Parathyroid adenoma (tissue), 2 donors: ENCODE measurements around the gene ALDH5A1.

Experiments used
- H2AFZ ChIP-seq: fragments of 300-600 bp; sonication (generic); one replicate; pipeline ENCODE4 v1.7.0; 2017; ENCODE audit warnings: antibody characterized with exemption, mild to moderate bottlenecking
- H3K27ac ChIP-seq: fragments of 300-600 bp; sonication (generic); one replicate; pipeline ENCODE4 v1.7.0; 2017
- H3K27me3 ChIP-seq: fragments of 300-600 bp; sonication (generic); one replicate; pipeline ENCODE4 v1.7.0; 2017; ENCODE audit warnings: low read length; ENCODE audit not compliant: control insufficient read depth, insufficient read depth
- H3K36me3 ChIP-seq: fragments of 300-600 bp; sonication (generic); one replicate; pipeline ENCODE4 v1.7.0; 2017; ENCODE audit warnings: low read length; ENCODE audit not compliant: control insufficient read depth, insufficient read depth
- H3K4me1 ChIP-seq: fragments of 300-600 bp; sonication (generic); one replicate; pipeline ENCODE4 v1.7.0; 2017; ENCODE audit warnings: control low read depth
- H3K4me2 ChIP-seq: fragments of 300-600 bp; sonication (generic); one replicate; pipeline ENCODE4 v1.7.0; 2017; ENCODE audit warnings: low read length
- H3K4me3 ChIP-seq: fragments of 300-600 bp; sonication (generic); one replicate; pipeline ENCODE4 v1.7.0; 2017; ENCODE audit warnings: low read depth, low read length
- H3K79me2 ChIP-seq: fragments of 300-600 bp; sonication (generic); one replicate; pipeline ENCODE4 v1.7.0; 2017; ENCODE audit warnings: control low read depth
- H3K9ac ChIP-seq: fragments of 300-600 bp; sonication (generic); one replicate; pipeline ENCODE4 v1.7.0; 2017; ENCODE audit warnings: mild to moderate bottlenecking
- H3K9me3 ChIP-seq: fragments of 300-600 bp; sonication (generic); one replicate; pipeline ENCODE4 v1.7.0; 2017; ENCODE audit warnings: low read length; ENCODE audit not compliant: control insufficient read depth
- TF ChIP-seq, protein P1 (sequence below): fragments of 300-600 bp; sonication (generic); IDR thresholded peaks from one replicate; pipeline ENCODE4 v1.7.0; 2017; ENCODE audit warnings: antibody characterized with exemption, mild to moderate bottlenecking
- donor health status: primary hyperparathyroidism.

Gene ALDH5A1

DNA sequence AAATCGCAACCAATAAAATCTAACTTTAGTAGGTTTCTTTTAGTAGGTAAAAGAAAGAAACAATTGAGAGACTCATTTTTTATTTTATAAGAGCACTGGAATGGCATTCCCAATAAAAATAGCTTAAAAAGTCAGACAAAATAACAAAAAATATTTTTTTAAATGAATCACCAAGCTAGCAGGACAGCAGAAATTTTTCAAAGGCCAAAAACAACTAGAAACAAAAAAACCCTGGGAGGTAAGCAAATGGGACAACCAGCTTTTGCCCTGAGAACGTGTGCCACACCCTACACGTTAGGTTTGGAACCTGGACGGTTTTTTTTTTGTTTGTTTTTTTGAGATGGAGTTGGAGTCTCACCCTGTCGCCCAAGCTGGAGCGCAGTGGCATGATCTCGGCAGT, 25.0 kb upstream of the ALDH5A1 start:
- Histone ChIP-seq H3K9me3 (no peaks in the 10 kb centered on the region), H3K27me3 (no peaks in the 10 kb centered on the region), H3K4me1 (no peaks in the 10 kb centered on the region), H3K4me3 (no peak overlapping the region), H3K4me2 (no peak overlapping the region), H2AFZ (no peak overlapping the region), H3K27ac (no peak overlapping the region), H3K79me2 (no peaks in the 10 kb centered on the region), H3K36me3 (no peaks in the 10 kb centered on the region), H3K9ac (no peak overlapping the region)
- TF ChIP-seq, protein P1, sequence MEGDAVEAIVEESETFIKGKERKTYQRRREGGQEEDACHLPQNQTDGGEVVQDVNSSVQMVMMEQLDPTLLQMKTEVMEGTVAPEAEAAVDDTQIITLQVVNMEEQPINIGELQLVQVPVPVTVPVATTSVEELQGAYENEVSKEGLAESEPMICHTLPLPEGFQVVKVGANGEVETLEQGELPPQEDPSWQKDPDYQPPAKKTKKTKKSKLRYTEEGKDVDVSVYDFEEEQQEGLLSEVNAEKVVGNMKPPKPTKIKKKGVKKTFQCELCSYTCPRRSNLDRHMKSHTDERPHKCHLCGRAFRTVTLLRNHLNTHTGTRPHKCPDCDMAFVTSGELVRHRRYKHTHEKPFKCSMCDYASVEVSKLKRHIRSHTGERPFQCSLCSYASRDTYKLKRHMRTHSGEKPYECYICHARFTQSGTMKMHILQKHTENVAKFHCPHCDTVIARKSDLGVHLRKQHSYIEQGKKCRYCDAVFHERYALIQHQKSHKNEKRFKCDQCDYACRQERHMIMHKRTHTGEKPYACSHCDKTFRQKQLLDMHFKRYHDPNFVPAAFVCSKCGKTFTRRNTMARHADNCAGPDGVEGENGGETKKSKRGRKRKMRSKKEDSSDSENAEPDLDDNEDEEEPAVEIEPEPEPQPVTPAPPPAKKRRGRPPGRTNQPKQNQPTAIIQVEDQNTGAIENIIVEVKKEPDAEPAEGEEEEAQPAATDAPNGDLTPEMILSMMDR: no peak

DNA sequence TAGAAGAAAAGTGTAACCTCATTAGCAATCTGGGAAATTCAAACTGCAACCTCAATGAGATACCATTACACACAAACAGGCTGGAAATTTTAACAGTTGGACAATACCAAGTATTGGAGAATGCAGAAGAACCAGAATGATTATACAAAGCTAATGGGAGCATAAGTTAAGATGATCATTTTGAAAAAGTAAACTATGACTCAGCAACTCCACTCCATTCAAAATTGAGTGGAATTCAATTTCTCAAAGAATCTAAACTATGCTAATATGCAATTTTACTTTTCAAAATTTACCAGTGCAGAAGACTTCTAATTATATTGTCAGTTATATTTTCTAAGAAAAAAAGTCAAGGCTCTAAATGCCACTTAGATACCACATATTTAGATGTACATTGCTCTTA, 22.6 kb upstream of the ALDH5A1 start:
- no peak overlapping the region for H2AFZ ChIP-seq
- no peak overlapping the region for H3K27ac ChIP-seq
- H3K9ac ChIP-seq: no peak overlapping the region
- no peaks in the 10 kb centered on the region for H3K4me1 ChIP-seq
- no peaks in the 10 kb centered on the region for H3K27me3 ChIP-seq
- H3K36me3 ChIP-seq: no peaks in the 10 kb centered on the region
- H3K79me2 ChIP-seq: no peaks in the 10 kb centered on the region
- no peak overlapping the region for H3K4me3 ChIP-seq
- no peaks in the 10 kb centered on the region for H3K9me3 ChIP-seq
- H3K4me2 ChIP-seq: no peak overlapping the region
- TF ChIP-seq, protein P1: no peak

DNA sequence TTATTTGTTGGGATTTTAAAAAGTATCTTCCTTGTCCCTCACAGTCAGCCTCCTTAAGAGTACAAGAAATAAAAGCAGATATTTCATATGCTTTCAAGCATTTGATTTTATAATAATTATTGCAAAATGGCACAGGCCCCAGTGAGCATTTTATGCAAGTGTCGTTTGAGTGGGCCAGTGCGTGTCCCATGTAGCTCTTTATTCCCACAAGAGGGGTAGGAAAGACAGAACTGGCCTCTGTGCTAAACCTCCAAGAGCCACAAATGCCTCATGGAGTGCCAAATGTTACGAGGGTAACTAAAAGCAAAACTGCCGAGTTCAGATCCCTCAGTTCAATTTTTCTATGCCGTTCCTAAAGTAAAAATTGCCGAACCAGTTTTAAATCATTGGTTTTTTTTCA, 18.1 kb upstream of the ALDH5A1 start:
- Histone ChIP-seq H3K4me3 (no peak overlapping the region), H3K4me1 (no peaks in the 10 kb centered on the region), H3K9ac (no peak overlapping the region), H3K9me3 (no peaks in the 10 kb centered on the region), H3K27me3 (no peaks in the 10 kb centered on the region), H2AFZ (no peak overlapping the region), H3K4me2 (no peak overlapping the region), H3K27ac (no peak overlapping the region), H3K36me3 (no peaks in the 10 kb centered on the region), H3K79me2 (no peaks in the 10 kb centered on the region)
- TF ChIP-seq, protein P1: no peak

DNA sequence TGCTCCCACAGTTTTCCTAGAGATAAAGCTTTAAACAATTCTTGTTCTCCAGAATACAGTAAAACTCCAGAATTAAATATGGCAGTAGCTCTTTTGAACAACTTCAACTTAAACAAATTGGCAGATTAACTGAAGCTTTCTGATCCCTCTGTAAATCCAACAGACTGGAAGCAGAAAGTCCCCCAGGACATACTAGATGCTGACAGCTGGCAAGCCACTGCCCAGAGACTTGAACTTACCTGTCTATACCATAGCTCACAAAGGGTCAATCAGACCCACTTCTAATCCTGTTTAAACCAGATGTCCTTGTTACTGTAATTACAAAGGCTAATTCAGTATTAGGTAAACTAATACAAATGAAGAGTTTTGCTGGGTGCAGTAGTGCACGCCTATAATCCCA, 17.7 kb upstream of the ALDH5A1 start:
- Histone ChIP-seq H3K36me3 (no peaks in the 10 kb centered on the region), H3K4me1 (no peaks in the 10 kb centered on the region), H3K27ac (no peak overlapping the region), H2AFZ (no peak overlapping the region), H3K9ac (no peak overlapping the region), H3K4me2 (no peak overlapping the region), H3K4me3 (no peak overlapping the region), H3K9me3 (no peaks in the 10 kb centered on the region), H3K79me2 (no peaks in the 10 kb centered on the region), H3K27me3 (no peaks in the 10 kb centered on the region)
- TF ChIP-seq, protein P1: no peak

DNA sequence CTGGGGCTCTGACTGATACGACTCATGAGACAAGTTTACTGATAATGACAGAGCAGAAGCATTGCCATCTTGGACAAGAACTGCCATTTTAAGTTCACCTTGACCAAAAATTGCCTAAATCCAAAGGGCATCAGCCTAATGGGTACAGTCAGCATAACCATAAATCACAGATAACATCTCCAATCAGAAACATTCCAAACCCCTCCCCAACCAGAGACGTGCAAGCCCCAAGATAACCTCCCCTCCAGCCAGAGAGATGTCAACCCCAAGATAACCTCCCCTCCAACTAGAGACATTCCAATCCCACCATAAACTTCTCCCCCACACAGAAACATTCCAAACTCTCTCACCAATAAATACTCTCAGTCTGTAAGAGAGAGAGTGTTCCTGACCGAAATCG, 15.9 kb upstream of the ALDH5A1 start:
- TF ChIP-seq, protein P1: no peak
- no peak overlapping the region for H3K4me2 ChIP-seq
- no peak overlapping the region for H2AFZ ChIP-seq
- no peaks in the 10 kb centered on the region for H3K79me2 ChIP-seq
- no peaks in the 10 kb centered on the region for H3K36me3 ChIP-seq
- no peaks in the 10 kb centered on the region for H3K27me3 ChIP-seq
- H3K9me3 ChIP-seq: no peaks in the 10 kb centered on the region
- H3K9ac ChIP-seq: no peak overlapping the region
- H3K27ac ChIP-seq: no peak overlapping the region
- H3K4me1 ChIP-seq: no peaks in the 10 kb centered on the region
- H3K4me3 ChIP-seq: no peak overlapping the region
